B cell (primary cell): ENCODE data around the gene LRRN2. TPM values are rescaled to one million over a fixed set of nuclear protein-coding genes. Genes with fewer than 3 reads are reported as not detected.

Experiments
- ATAC-seq: fragments of 200-7000 bp; cut with Tn5 transposase; one replicate; pipeline ENCODE4 v1.10.0; 2021; ENCODE audit warnings: low read depth, mild to moderate bottlenecking, moderate number of reproducible peaks, moderate library complexity
- CTCF ChIA-PET: fragments of 350-600 bp; sonication (Branson Sonifier 250); formaldehyde crosslinking; loops from one replicate; lab custom pipeline; 2021; ENCODE audit warnings: antibody characterized with exemption, inconsistent platforms; lab: Charles Lee
- POLR2A ChIA-PET: fragments of 350-600 bp; sonication (Branson Sonifier 250); formaldehyde crosslinking; loops from one replicate; lab custom pipeline; 2021; ENCODE audit warnings: antibody characterized with exemption; lab: Charles Lee
- DNase-seq: peaks from one replicate; pipeline ENCODE4 v3.0.0; 2013
- H2AFZ ChIP-seq: 2 replicates; pipeline ENCODE4 v1.6.1; 2012; ENCODE audit warnings: mild to moderate bottlenecking, low read depth, low read length; ENCODE audit not compliant: insufficient read depth, poor library complexity, severe bottlenecking
- H3K27ac ChIP-seq, 2 donors: 1 replicate in 1 of 2; 2 replicates in 1 of 2; pipeline ENCODE4 v1.5.1; 2012 to 2013; ENCODE audit warnings: low read length in 2 of 2, mild to moderate bottlenecking in 2 of 2, moderate library complexity in 1 of 2
- H3K27me3 ChIP-seq, 4 experiments: fragments of 200-600 bp in 1 of 4; sonication (generic) in 1 of 4; replicated peaks in 1 of 4; 1 replicate in 2 of 4; 2 replicates in 2 of 4; pipeline versions ENCODE4 v1.6.1 to v1.7.0; 2013 to 2016; ENCODE audit warnings: low read length in 3 of 4, mild to moderate bottlenecking in 2 of 4, mixed read lengths in 1 of 4, moderate library complexity in 1 of 4; ENCODE audit not compliant: insufficient read depth in 4 of 4, control insufficient read depth in 3 of 4; ENCODE audit errors: control extremely low read depth in 1 of 4
- H3K36me3 ChIP-seq, 2 experiments: replicated peaks in 1 of 2; 1 replicate in 1 of 2; 2 replicates in 1 of 2; pipeline versions ENCODE4 v1.6.1 to v1.7.1; 2013; ENCODE audit warnings: low read length in 1 of 2; ENCODE audit not compliant: insufficient read depth in 2 of 2, control insufficient read depth in 1 of 2; ENCODE audit errors: control extremely low read depth in 1 of 2, extremely low read depth in 1 of 2
- H3K4me1 ChIP-seq, 2 donors: fragments of 200-600 bp in 1 of 2; sonication (generic) in 1 of 2; 1 replicate in 1 of 2; 2 replicates in 1 of 2; pipeline versions ENCODE4 v1.5.1 to v1.6.1; 2013 to 2017; ENCODE audit warnings: low read length in 2 of 2; ENCODE audit not compliant: control insufficient read depth in 2 of 2, insufficient read depth in 2 of 2
- H3K4me2 ChIP-seq: replicated peaks from 2 replicates; pipeline ENCODE3; 2012; ENCODE audit warnings: mild to moderate bottlenecking, low read depth, low read length; ENCODE audit not compliant: poor library complexity, severe bottlenecking
- H3K4me3 ChIP-seq, 5 experiments: fragments of 200-600 bp in 1 of 5; sonication (generic) in 1 of 5; 1 replicate in 3 of 5; 2 replicates in 2 of 5; pipeline versions ENCODE4 v1.5.1 to v1.7.0; 2011 to 2016; ENCODE audit warnings: low read length in 4 of 5, mild to moderate bottlenecking in 4 of 5, low read depth in 2 of 5, control low read depth in 1 of 5, moderate library complexity in 1 of 5; ENCODE audit not compliant: insufficient read depth in 1 of 5; ENCODE audit errors: control extremely low read depth in 1 of 5, extremely low read depth in 1 of 5
- H3K79me2 ChIP-seq: fragments of 200-600 bp; sonication (generic); one replicate; pipeline ENCODE4 v1.6.0; 2016; ENCODE audit warnings: low read length; ENCODE audit not compliant: control insufficient read depth, insufficient read depth
- H3K9ac ChIP-seq: fragments of 200-600 bp; sonication (generic); 2 replicates; pipeline ENCODE4 v1.6.1; 2017; ENCODE audit warnings: mild to moderate bottlenecking, low read length, moderate library complexity
- H3K9me3 ChIP-seq, 3 donors: one replicate each; pipeline versions ENCODE4 v1.6.1 to v1.7.1; 2013; ENCODE audit warnings: low read length in 2 of 3; ENCODE audit not compliant: control insufficient read depth in 2 of 3, insufficient read depth in 1 of 3; ENCODE audit errors: control extremely low read depth in 1 of 3
- H4K20me1 ChIP-seq: 2 replicates; pipeline ENCODE4 v1.6.0; 2012; ENCODE audit warnings: mild to moderate bottlenecking, low read length; ENCODE audit not compliant: insufficient read depth, control insufficient read depth, poor library complexity, severe bottlenecking
- H3K27ac Mint-ChIP-seq: one replicate; pipeline ENCODE4 v1.8.0; 2021; ENCODE audit warnings: mixed read lengths
- H3K27me3 Mint-ChIP-seq: one replicate; pipeline ENCODE4 v1.8.0; 2021; ENCODE audit warnings: mixed read lengths
- H3K4me1 Mint-ChIP-seq: one replicate; pipeline ENCODE4 v1.8.0; 2021; ENCODE audit warnings: mixed read lengths
- H3K4me3 Mint-ChIP-seq: one replicate; pipeline ENCODE4 v1.8.0; 2021; ENCODE audit warnings: mixed read lengths
- H3K9me3 Mint-ChIP-seq: one replicate; pipeline ENCODE4 v1.8.0; 2022; ENCODE audit warnings: mixed read lengths; ENCODE audit not compliant: insufficient read depth
- CTCF ChIP-seq: fragments of 200-600 bp; IDR thresholded peaks from one replicate; pipeline ENCODE4 v1.8.0; 2022; ENCODE audit warnings: antibody characterized with exemption, mild to moderate bottlenecking
- EZH2 ChIP-seq: IDR thresholded peaks from 2 replicates; pipeline ENCODE4 v1.6.1; 2012; ENCODE audit warnings: borderline replicate concordance, low read depth, mild to moderate bottlenecking, moderate library complexity, low read length; ENCODE audit not compliant: insufficient read depth, poor library complexity, severe bottlenecking
- WGBS: methylation state at CpG from one replicate; pipeline ENCODE4 v1.1.5; 2013; ENCODE audit warnings: missing lambda C conversion rate; ENCODE audit not compliant: insufficient coverage; 5-methylcytosine and 5-hydroxymethylcytosine counted together
- intact Hi-C: fragments of 100-400 bp; cut with micrococcal nuclease; formaldehyde crosslinking; loops from one replicate; pipeline ENCODE4 v1.10.0; 2022
- polyA plus RNA-seq: library from polyadenylated mRNA; depleted of rRNA; stranded (reverse); fragments of >200 nt; gene quantifications from 2 replicates; pipeline ENCODE4 v1.2.3, GENCODE V29; 2012
- total RNA-seq, 2 donors: library from RNA; stranded (reverse); fragments of 120-200 nt in 1 of 2; gene quantifications; 1 replicate in 1 of 2; 2 replicates in 1 of 2; pipeline versions ENCODE4 v1.2.3 to v1.2.4, GENCODE V29; 2013 to 2022

The LRRN2 gene
- total and polyA plus RNA-seq, 2 donors (not counting 1 experiment from before 2014, with no cell fraction given) = not detected

- Histone ChIP-seq H4K20me1 (no peaks in the 10 kb centered on the region), H3K36me3 (no peaks in the 10 kb centered on the region), H3K9me3 (peaks cover 0 to 10% (median 0%) of the 10 kb centered on the region in 3 donors), H3K4me1 (no peaks in the 10 kb centered on the region), H2AFZ (no peak overlapping the region), H3K79me2 (no peaks in the 10 kb centered on the region), H3K27me3 (peaks cover 0 to 22% (median 7%) of the 10 kb centered on the region in 4 experiments), H3K9ac (no peak overlapping the region), H3K4me3 (no peak overlapping the region), H3K27ac (no peak overlapping the region), H3K4me2 (no peak overlapping the region)
- CTCF ChIA-PET = interaction anchor here (1.9 kb wide), 1 partner anchor 69 kb away, joined by 6 read pairs; no protein-coding TSS in a partner anchor
- Mint-ChIP-seq H3K4me1 (no peaks in the 10 kb centered on the region), H3K27me3 (peaks cover 42% of the 10 kb centered on the region), H3K4me3 (no peak overlapping the region), H3K9me3 (no peaks in the 10 kb centered on the region), H3K27ac (no peak overlapping the region)
- WGBS = 80% methylated on average over 2 of the region's 5 CpGs
- TF ChIP-seq EZH2 = no peak
- TF ChIP-seq CTCF = no peak
- POLR2A ChIA-PET = no interaction called here
- ATAC-seq (no peak), DNase-seq (no peak)
- intact Hi-C loops = no loop called here
These were observed 51.2 kb downstream of the LRRN2 start for GRCh38 chr1:204634260-204634910.

DNA sequence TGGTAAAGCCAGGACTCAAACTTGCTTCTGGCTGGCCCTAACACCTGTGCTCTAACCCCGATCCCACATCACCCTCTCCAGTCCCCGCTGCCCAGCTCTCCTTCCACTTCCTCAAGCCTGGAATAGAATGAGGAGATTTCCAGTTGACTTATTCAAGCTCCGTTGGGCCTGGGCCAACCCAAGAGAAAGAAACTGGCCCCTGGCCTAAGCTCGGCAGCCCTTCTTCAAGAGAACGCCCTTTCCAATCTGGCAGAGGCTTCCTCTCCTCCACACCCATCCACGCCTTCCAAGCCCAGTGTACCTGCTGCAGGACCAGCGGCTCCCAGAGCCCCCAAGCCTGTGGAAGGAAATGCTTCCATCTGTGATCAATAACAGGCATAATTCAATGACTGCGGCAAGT is 51.9 kb downstream of the LRRN2 start:
- ATAC-seq = no peak
- Mint-ChIP-seq H3K27ac (no peak overlapping the region), H3K27me3 (peaks cover 49% of the 10 kb centered on the region), H3K4me1 (no peaks in the 10 kb centered on the region), H3K9me3 (no peaks in the 10 kb centered on the region), H3K4me3 (no peak overlapping the region)
- no peaks in the 10 kb centered on the region for H4K20me1 ChIP-seq
- DNase-seq = no peak
- 70% methylated on average over 4 of the region's 8 CpGs for WGBS
- H3K79me2 ChIP-seq = no peaks in the 10 kb centered on the region
- no peak overlapping the region for H3K27ac ChIP-seq
- intact Hi-C loops = no loop called here
- ChIA-PET CTCF (interaction anchor here (1.9 kb wide), 1 partner anchor 68 kb away, joined by 6 read pairs; no protein-coding TSS in a partner anchor), POLR2A (no interaction called here)
- TF ChIP-seq CTCF (no peak), EZH2 (no peak)
- peaks cover 0 to 22% (median 7%) of the 10 kb centered on the region in 4 experiments for H3K27me3 ChIP-seq
- peaks cover 0 to 10% (median 0%) of the 10 kb centered on the region in 3 donors for H3K9me3 ChIP-seq
- no peak overlapping the region for H3K9ac ChIP-seq
- no peak overlapping the region for H3K4me3 ChIP-seq
- H2AFZ ChIP-seq = no peak overlapping the region
- H3K4me2 ChIP-seq = no peak overlapping the region
- no peaks in the 10 kb centered on the region for H3K4me1 ChIP-seq
- no peaks in the 10 kb centered on the region for H3K36me3 ChIP-seq
